ENCODE results near the gene BCL2L2.

Gene BCL2L2

DNA sequence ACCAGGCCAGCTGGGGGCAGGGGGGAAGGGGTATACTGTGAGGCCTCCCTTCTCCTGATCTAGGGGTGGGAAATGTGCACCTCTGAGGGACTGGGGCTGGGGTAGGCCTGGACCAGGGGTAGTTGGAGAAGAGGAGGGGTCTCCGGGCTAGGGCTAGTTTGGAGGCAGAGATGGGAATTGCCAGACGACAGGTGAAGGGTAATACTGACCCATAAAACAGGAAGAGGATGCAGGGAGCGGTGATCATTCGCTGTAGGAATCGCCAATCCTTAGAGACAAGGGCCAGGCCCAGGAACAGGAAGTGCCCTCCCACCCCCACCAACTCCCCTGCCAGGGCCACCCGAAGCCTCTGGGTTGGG, 41.6 kb downstream of the BCL2L2 start:
- Histone ChIP-seq H3K9me3 (ENCODE audit: low read length) (no peaks in the 10 kb centered on the region), H2AFZ (ENCODE audit: low read length) (no peak overlapping the region), H3K9ac (ENCODE audit: low read length) (no peak overlapping the region), H3K4me1 (ENCODE audit: insufficient read depth, low read length, severe bottlenecking) (no peaks in the 10 kb centered on the region), H4K20me1 (ENCODE audit: insufficient read depth, low read length) (no peaks in the 10 kb centered on the region), H3K27ac (ENCODE audit: low read depth, low read length, poor library complexity, severe bottlenecking) (no peak overlapping the region), H3K79me2 (ENCODE audit: insufficient read depth, low read length) (no peaks in the 10 kb centered on the region), H3F3A (ENCODE audit: insufficient read depth, low read length) (no peaks in the 10 kb centered on the region), H3K4me3 (ENCODE audit: low read depth, low read length, poor library complexity, severe bottlenecking) (no peak overlapping the region), H3K4me2 (ENCODE audit: low read length) (no peak overlapping the region), H3K9me2 (ENCODE audit: low read depth, low read length) (no peaks in the 10 kb centered on the region), H3K27me3 (ENCODE audit: insufficient read depth, low read length) (no peaks in the 10 kb centered on the region), H3K36me3 (ENCODE audit: insufficient read depth, low read length) (no peaks in the 10 kb centered on the region)
- TF ChIP-seq, protein P1, sequence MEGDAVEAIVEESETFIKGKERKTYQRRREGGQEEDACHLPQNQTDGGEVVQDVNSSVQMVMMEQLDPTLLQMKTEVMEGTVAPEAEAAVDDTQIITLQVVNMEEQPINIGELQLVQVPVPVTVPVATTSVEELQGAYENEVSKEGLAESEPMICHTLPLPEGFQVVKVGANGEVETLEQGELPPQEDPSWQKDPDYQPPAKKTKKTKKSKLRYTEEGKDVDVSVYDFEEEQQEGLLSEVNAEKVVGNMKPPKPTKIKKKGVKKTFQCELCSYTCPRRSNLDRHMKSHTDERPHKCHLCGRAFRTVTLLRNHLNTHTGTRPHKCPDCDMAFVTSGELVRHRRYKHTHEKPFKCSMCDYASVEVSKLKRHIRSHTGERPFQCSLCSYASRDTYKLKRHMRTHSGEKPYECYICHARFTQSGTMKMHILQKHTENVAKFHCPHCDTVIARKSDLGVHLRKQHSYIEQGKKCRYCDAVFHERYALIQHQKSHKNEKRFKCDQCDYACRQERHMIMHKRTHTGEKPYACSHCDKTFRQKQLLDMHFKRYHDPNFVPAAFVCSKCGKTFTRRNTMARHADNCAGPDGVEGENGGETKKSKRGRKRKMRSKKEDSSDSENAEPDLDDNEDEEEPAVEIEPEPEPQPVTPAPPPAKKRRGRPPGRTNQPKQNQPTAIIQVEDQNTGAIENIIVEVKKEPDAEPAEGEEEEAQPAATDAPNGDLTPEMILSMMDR (IDR thresholded peaks at IDR 0.05; ENCODE audit: low read length), result no peak
- TF ChIP-seq EZH2 (IDR thresholded peaks at IDR 0.05; ENCODE audit: borderline replicate concordance, low read length), result no peak

DNA sequence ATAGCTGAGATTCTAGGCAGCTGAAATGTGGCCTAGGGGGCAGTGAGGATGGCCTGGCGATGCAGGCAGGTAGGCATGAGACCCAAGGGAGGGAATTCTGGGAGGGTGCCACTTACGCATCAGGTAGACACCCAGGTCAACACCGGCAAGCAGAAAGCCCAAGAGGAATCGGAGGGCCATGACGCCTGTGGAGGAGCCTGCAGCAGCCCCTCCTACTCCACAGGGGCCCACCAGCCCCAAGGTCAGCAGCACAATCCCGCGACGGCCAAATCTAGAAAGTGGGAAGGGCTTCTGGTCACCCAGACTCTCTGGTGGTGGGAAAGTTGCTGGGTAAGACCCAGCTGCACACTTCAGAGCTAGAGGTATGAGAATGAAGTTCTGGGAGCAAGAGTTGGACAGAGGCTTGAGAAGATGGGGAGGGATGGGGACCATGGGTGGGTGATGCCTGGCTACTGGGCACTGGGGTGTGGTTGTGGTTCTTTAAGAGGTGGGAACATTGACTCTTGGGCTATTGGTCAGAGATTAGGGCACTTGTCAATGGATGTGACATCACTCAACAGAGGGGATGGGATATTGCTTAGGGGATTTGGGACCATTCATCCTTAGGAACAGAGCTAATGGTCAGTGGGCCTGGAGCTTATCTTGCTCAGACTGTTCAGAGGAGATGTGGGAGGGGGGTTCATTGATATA, 42.7 kb downstream of the BCL2L2 start:
- no peak overlapping the region for H3K4me2 ChIP-seq (ENCODE audit: low read length)
- H2AFZ ChIP-seq (ENCODE audit: low read length), result no peak overlapping the region
- H3K9me2 ChIP-seq (ENCODE audit: low read depth, low read length), result no peaks in the 10 kb centered on the region
- no peaks in the 10 kb centered on the region for H3K79me2 ChIP-seq (ENCODE audit: insufficient read depth, low read length)
- H3K9me3 ChIP-seq (ENCODE audit: low read length), result no peaks in the 10 kb centered on the region
- H3K9ac ChIP-seq (ENCODE audit: low read length), result no peak overlapping the region
- no peak overlapping the region for H3K4me3 ChIP-seq (ENCODE audit: low read depth, low read length, poor library complexity, severe bottlenecking)
- H3K4me1 ChIP-seq (ENCODE audit: insufficient read depth, low read length, severe bottlenecking), result no peaks in the 10 kb centered on the region
- H3K27ac ChIP-seq (ENCODE audit: low read depth, low read length, poor library complexity, severe bottlenecking), result no peak overlapping the region
- no peaks in the 10 kb centered on the region for H3K27me3 ChIP-seq (ENCODE audit: insufficient read depth, low read length)
- H3K36me3 ChIP-seq (ENCODE audit: insufficient read depth, low read length), result no peaks in the 10 kb centered on the region
- no peaks in the 10 kb centered on the region for H4K20me1 ChIP-seq (ENCODE audit: insufficient read depth, low read length)
- H3F3A ChIP-seq (ENCODE audit: insufficient read depth, low read length), result no peaks in the 10 kb centered on the region
- TF ChIP-seq, protein P1 (IDR thresholded peaks at IDR 0.05; ENCODE audit: low read length), result no peak
- TF ChIP-seq EZH2 (IDR thresholded peaks at IDR 0.05; ENCODE audit: borderline replicate concordance, low read length), result no peak

DNA sequence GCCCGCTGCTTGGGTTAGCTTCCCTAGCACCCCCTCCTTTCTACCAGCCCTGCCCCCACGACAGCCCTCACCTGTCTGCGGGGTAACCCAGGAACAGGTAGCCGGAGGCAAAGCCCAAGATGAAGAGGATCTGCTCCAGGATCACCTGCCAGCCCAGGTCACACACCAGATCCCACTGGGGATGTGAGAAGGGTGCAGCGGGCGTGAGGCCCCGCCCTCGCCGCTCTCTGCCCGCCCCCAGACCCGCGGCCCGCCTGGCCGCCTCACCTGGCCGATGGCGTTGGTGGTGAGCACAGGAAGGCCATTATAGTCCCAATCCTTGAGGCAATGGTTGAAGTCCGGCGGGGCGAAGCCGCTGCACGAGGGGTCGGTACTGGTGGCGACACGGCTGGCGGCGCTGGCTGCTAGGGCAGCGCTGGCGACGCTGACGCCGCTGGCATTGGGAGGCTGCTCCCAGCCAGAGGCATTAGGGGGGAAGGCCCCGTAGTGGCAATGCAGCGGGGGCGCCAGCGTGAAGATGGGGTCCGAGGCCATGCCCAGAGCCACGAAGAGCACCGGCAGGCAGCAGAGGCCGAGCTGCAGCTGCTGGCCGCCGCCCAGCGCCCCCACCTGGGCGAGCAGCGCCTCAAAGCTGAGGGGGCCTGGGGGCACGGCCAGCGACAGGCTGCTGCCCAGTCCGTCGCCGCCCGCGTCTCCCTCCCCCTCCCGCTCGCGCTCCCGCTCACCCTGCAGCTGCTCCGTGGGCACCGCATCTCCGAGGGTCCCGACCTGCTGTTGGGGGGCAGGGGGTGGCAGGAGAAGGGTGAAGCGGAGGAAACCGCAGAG, 45.3 kb downstream of the BCL2L2 start:
- Histone ChIP-seq H3K9ac (ENCODE audit: low read length) (no peak overlapping the region), H2AFZ (ENCODE audit: low read length) (no peak overlapping the region), H3K9me2 (ENCODE audit: low read depth, low read length) (no peaks in the 10 kb centered on the region), H3K36me3 (ENCODE audit: insufficient read depth, low read length) (no peaks in the 10 kb centered on the region), H3K4me2 (ENCODE audit: low read length) (no peak overlapping the region), H3F3A (ENCODE audit: insufficient read depth, low read length) (no peaks in the 10 kb centered on the region), H3K9me3 (ENCODE audit: low read length) (no peaks in the 10 kb centered on the region), H3K4me1 (ENCODE audit: insufficient read depth, low read length, severe bottlenecking) (no peaks in the 10 kb centered on the region), H4K20me1 (ENCODE audit: insufficient read depth, low read length) (no peaks in the 10 kb centered on the region), H3K27ac (ENCODE audit: low read depth, low read length, poor library complexity, severe bottlenecking) (no peak overlapping the region), H3K4me3 (ENCODE audit: low read depth, low read length, poor library complexity, severe bottlenecking) (no peak overlapping the region), H3K79me2 (ENCODE audit: insufficient read depth, low read length) (no peaks in the 10 kb centered on the region), H3K27me3 (ENCODE audit: insufficient read depth, low read length) (no peaks in the 10 kb centered on the region)
- TF ChIP-seq, protein P1 (IDR thresholded peaks at IDR 0.05; ENCODE audit: low read length), result no peak
- no peak for TF ChIP-seq EZH2 (IDR thresholded peaks at IDR 0.05; ENCODE audit: borderline replicate concordance, low read length)
